ENCODE data around the gene SLC17A4. TPM values are rescaled to one million over a fixed set of nuclear protein-coding genes. Genes with fewer than 3 reads are reported as not detected.

SLC17A4 gene
- polyA plus RNA-seq (2013, experiment 1 of 2) = not detected
- polyA plus RNA-seq (2013, experiment 2 of 2) = not detected

- no peak within 1 kb of the TSS for H3K4me3 ChIP-seq (ENCODE audit: extremely low read depth, insufficient read depth, low read length, poor library complexity, severe bottlenecking)
- no peak within 1 kb of the TSS for H3K27ac ChIP-seq (ENCODE audit: low read depth, low read length, severe bottlenecking)
- no peaks in the 10 kb centered on the region for H3K36me3 ChIP-seq (ENCODE audit: control insufficient read depth, insufficient read depth, low read length)
- no peaks in the 10 kb centered on the region for H3K4me1 ChIP-seq (ENCODE audit: control insufficient read depth, insufficient read depth, low read length, poor library complexity, severe bottlenecking)
- no peaks in the 10 kb centered on the region for H3K9me3 ChIP-seq (ENCODE audit: control insufficient read depth, low read length)
Measured at GRCh38 chr6:25754535-25754934, at the start of gene SLC17A4. SLC17A4 (plus strand) TSS chr6:25754742; CDS start chr6:25761963, 7,221 bp downstream.

GRCh38 chr6:25706314-25707014 lies 48.1 kb upstream of the SLC17A4 start:
- Histone ChIP-seq H3K36me3 (ENCODE audit: control insufficient read depth, insufficient read depth, low read length) (no peaks in the 10 kb centered on the region), H3K27ac (ENCODE audit: low read depth, low read length, severe bottlenecking) (no peak overlapping the region), H3K4me1 (ENCODE audit: control insufficient read depth, insufficient read depth, low read length, poor library complexity, severe bottlenecking) (no peaks in the 10 kb centered on the region), H3K4me3 (ENCODE audit: extremely low read depth, insufficient read depth, low read length, poor library complexity, severe bottlenecking) (no peak overlapping the region), H3K9me3 (ENCODE audit: control insufficient read depth, low read length) (no peaks in the 10 kb centered on the region)
- WGBS, 2 experiments (ENCODE audit: insufficient coverage in 2 of 2) = 95 to 100% methylated on average over 5 of the region's 6 CpGs

- peaks cover 4% of the 10 kb centered on the region for H3K4me1 ChIP-seq (ENCODE audit: control insufficient read depth, insufficient read depth, low read length, poor library complexity, severe bottlenecking)
- no peaks in the 10 kb centered on the region for H3K9me3 ChIP-seq (ENCODE audit: control insufficient read depth, low read length)
- 89 to 90% methylated on average over 5 to 9 of the region's 10 CpGs for WGBS, 2 experiments (ENCODE audit: insufficient coverage in 2 of 2)
- H3K27ac ChIP-seq (ENCODE audit: low read depth, low read length, severe bottlenecking) = no peak overlapping the region
- H3K4me3 ChIP-seq (ENCODE audit: extremely low read depth, insufficient read depth, low read length, poor library complexity, severe bottlenecking) = no peak overlapping the region
- H3K36me3 ChIP-seq (ENCODE audit: control insufficient read depth, insufficient read depth, low read length) = no peaks in the 10 kb centered on the region
Measured at GRCh38 chr6:25709761-25710160, 44.8 kb upstream of the SLC17A4 start.

GRCh38 chr6:25710287-25710686 lies 44.3 kb upstream of the SLC17A4 start:
- 83 to 89% methylated on average over 8 to 10 of the region's 14 CpGs for WGBS, 2 experiments (ENCODE audit: insufficient coverage in 2 of 2)
- H3K36me3 ChIP-seq (ENCODE audit: control insufficient read depth, insufficient read depth, low read length) = no peaks in the 10 kb centered on the region
- H3K4me1 ChIP-seq (ENCODE audit: control insufficient read depth, insufficient read depth, low read length, poor library complexity, severe bottlenecking) = peaks cover 6% of the 10 kb centered on the region
- no peaks in the 10 kb centered on the region for H3K9me3 ChIP-seq (ENCODE audit: control insufficient read depth, low read length)
- no peak overlapping the region for H3K4me3 ChIP-seq (ENCODE audit: extremely low read depth, insufficient read depth, low read length, poor library complexity, severe bottlenecking)
- H3K27ac ChIP-seq (ENCODE audit: low read depth, low read length, severe bottlenecking) = no peak overlapping the region

- no peaks in the 10 kb centered on the region for H3K9me3 ChIP-seq (ENCODE audit: control insufficient read depth, low read length)
- no peaks in the 10 kb centered on the region for H3K36me3 ChIP-seq (ENCODE audit: control insufficient read depth, insufficient read depth, low read length)
- peaks cover 6% of the 10 kb centered on the region for H3K4me1 ChIP-seq (ENCODE audit: control insufficient read depth, insufficient read depth, low read length, poor library complexity, severe bottlenecking)
- H3K4me3 ChIP-seq (ENCODE audit: extremely low read depth, insufficient read depth, low read length, poor library complexity, severe bottlenecking) = no peak overlapping the region
- WGBS, 2 experiments (ENCODE audit: insufficient coverage in 2 of 2) = 80% methylated on average over 1 of the region's 1 CpG; no CpG with 5 or more reads in 1 of the 2 experiments
- no peak overlapping the region for H3K27ac ChIP-seq (ENCODE audit: low read depth, low read length, severe bottlenecking)
Measured at GRCh38 chr6:25713824-25714223, 40.7 kb upstream of the SLC17A4 start.

GRCh38 chr6:25714765-25715164 lies 39.8 kb upstream of the SLC17A4 start:
- Histone ChIP-seq H3K9me3 (ENCODE audit: control insufficient read depth, low read length) (no peaks in the 10 kb centered on the region), H3K4me1 (ENCODE audit: control insufficient read depth, insufficient read depth, low read length, poor library complexity, severe bottlenecking) (peaks cover 6% of the 10 kb centered on the region), H3K4me3 (ENCODE audit: extremely low read depth, insufficient read depth, low read length, poor library complexity, severe bottlenecking) (no peak overlapping the region), H3K27ac (ENCODE audit: low read depth, low read length, severe bottlenecking) (no peak overlapping the region), H3K36me3 (ENCODE audit: control insufficient read depth, insufficient read depth, low read length) (no peaks in the 10 kb centered on the region)
- 75 to 86% methylated on average over 3 of the region's 3 CpGs for WGBS, 2 experiments (ENCODE audit: insufficient coverage in 2 of 2)

GRCh38 chr6:25715794-25716193 lies 38.7 kb upstream of the SLC17A4 start:
- Histone ChIP-seq H3K4me3 (ENCODE audit: extremely low read depth, insufficient read depth, low read length, poor library complexity, severe bottlenecking) (no peak overlapping the region), H3K27ac (ENCODE audit: low read depth, low read length, severe bottlenecking) (no peak overlapping the region), H3K9me3 (ENCODE audit: control insufficient read depth, low read length) (no peaks in the 10 kb centered on the region), H3K4me1 (ENCODE audit: control insufficient read depth, insufficient read depth, low read length, poor library complexity, severe bottlenecking) (peaks cover 6% of the 10 kb centered on the region), H3K36me3 (ENCODE audit: control insufficient read depth, insufficient read depth, low read length) (no peaks in the 10 kb centered on the region)
- 94 to 96% methylated on average over 2 to 4 of the region's 4 CpGs for WGBS, 2 experiments (ENCODE audit: insufficient coverage in 2 of 2)

- no peaks in the 10 kb centered on the region for H3K9me3 ChIP-seq (ENCODE audit: control insufficient read depth, low read length)
- no CpG with 5 or more reads among the region's 6 CpGs for WGBS, 2 experiments (ENCODE audit: insufficient coverage in 2 of 2)
- no peak overlapping the region for H3K27ac ChIP-seq (ENCODE audit: low read depth, low read length, severe bottlenecking)
Measured at GRCh38 chr6:25717866-25718740, 36.4 kb upstream of the SLC17A4 start.

GRCh38 chr6:25726122-25726911 lies 28.2 kb upstream of the SLC17A4 start:
- no peak overlapping the region for H3K4me3 ChIP-seq (ENCODE audit: extremely low read depth, insufficient read depth, low read length, poor library complexity, severe bottlenecking)
- WGBS, 2 experiments (ENCODE audit: insufficient coverage in 2 of 2) = 92 to 97% methylated on average over 32 to 36 of the region's 37 CpGs
- H3K36me3 ChIP-seq (ENCODE audit: control insufficient read depth, insufficient read depth, low read length) = no peaks in the 10 kb centered on the region
- H3K4me1 ChIP-seq (ENCODE audit: control insufficient read depth, insufficient read depth, low read length, poor library complexity, severe bottlenecking) = no peaks in the 10 kb centered on the region
- no peaks in the 10 kb centered on the region for H3K9me3 ChIP-seq (ENCODE audit: control insufficient read depth, low read length)
- H3K27ac ChIP-seq (ENCODE audit: low read depth, low read length, severe bottlenecking) = no peak overlapping the region

More at GRCh38 chr6:25717866-25718740, 36.4 kb upstream of the SLC17A4 start:
- Histone ChIP-seq H3K4me1 (ENCODE audit: control insufficient read depth, insufficient read depth, low read length, poor library complexity, severe bottlenecking) (peaks cover 6% of the 10 kb centered on the region), H3K4me3 (ENCODE audit: extremely low read depth, insufficient read depth, low read length, poor library complexity, severe bottlenecking) (no peak overlapping the region), H3K36me3 (ENCODE audit: control insufficient read depth, insufficient read depth, low read length) (no peaks in the 10 kb centered on the region)

- WGBS, 2 experiments (ENCODE audit: insufficient coverage in 2 of 2) = 91 to 94% methylated on average over 13 to 14 of the region's 14 CpGs
- H3K4me3 ChIP-seq (ENCODE audit: extremely low read depth, insufficient read depth, low read length, poor library complexity, severe bottlenecking) = no peak overlapping the region
- H3K4me1 ChIP-seq (ENCODE audit: control insufficient read depth, insufficient read depth, low read length, poor library complexity, severe bottlenecking) = no peaks in the 10 kb centered on the region
- no peaks in the 10 kb centered on the region for H3K9me3 ChIP-seq (ENCODE audit: control insufficient read depth, low read length)
- no peak overlapping the region for H3K27ac ChIP-seq (ENCODE audit: low read depth, low read length, severe bottlenecking)
- no peaks in the 10 kb centered on the region for H3K36me3 ChIP-seq (ENCODE audit: control insufficient read depth, insufficient read depth, low read length)
Measured at GRCh38 chr6:25727028-25727427, 27.5 kb upstream of the SLC17A4 start.
